PC-3 (cell line): ENCODE data around the gene OR1E1.

Experiments
- EZH2 ChIP-seq: fragments of 300-600 bp; sonication (generic); IDR thresholded peaks from one replicate; pipeline ENCODE4 v1.6.1; 2017; ENCODE audit warnings: antibody characterized with exemption, mild to moderate bottlenecking, low read length; ENCODE audit not compliant: unreplicated experiment
- EZH2phosphoT487 ChIP-seq: fragments of 300-600 bp; sonication (generic); IDR thresholded peaks from 2 replicates; pipeline ENCODE4 v1.6.1; 2018; ENCODE audit warnings: mild to moderate bottlenecking, antibody characterized with exemption, low read length, borderline replicate concordance
- TF ChIP-seq, protein P1 (sequence below): fragments of 300-600 bp; sonication (generic); conservative IDR thresholded peaks from 2 replicates; pipeline ENCODE4 v1.5.1; 2017; ENCODE audit warnings: antibody characterized with exemption, low read depth, mild to moderate bottlenecking, low read length

DNA sequence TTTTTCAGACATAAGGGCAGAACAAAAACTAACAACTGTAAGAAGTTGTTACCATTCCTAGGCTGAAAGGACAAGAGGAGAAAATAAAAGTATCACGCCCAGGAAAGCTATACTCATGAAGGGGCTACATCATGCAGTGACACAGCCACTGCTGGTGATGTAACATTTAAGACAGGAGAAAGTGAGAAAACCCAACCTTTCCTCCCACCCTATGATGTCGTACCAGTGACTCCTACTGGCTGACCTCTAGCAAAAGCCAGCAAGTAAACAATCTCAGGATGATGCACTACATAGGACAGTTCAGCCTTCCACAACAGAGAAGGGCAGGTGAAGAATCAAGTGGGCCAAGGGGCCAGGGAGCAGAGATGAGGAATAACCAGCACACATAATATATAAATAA is 49.4 kb upstream of the OR1E1 start:
- TF ChIP-seq, protein P1, sequence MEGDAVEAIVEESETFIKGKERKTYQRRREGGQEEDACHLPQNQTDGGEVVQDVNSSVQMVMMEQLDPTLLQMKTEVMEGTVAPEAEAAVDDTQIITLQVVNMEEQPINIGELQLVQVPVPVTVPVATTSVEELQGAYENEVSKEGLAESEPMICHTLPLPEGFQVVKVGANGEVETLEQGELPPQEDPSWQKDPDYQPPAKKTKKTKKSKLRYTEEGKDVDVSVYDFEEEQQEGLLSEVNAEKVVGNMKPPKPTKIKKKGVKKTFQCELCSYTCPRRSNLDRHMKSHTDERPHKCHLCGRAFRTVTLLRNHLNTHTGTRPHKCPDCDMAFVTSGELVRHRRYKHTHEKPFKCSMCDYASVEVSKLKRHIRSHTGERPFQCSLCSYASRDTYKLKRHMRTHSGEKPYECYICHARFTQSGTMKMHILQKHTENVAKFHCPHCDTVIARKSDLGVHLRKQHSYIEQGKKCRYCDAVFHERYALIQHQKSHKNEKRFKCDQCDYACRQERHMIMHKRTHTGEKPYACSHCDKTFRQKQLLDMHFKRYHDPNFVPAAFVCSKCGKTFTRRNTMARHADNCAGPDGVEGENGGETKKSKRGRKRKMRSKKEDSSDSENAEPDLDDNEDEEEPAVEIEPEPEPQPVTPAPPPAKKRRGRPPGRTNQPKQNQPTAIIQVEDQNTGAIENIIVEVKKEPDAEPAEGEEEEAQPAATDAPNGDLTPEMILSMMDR, result peak; percentile 47
- TF ChIP-seq EZH2 (no peak), EZH2phosphoT487 (no peak)
